ENCODE data around the gene FCN3. TPM values are rescaled to one million over a fixed set of nuclear protein-coding genes. Genes with fewer than 3 reads are reported as not detected.

The FCN3 gene
- polyA plus RNA-seq, 4 donors: 0.06 to 3.6 (median 1.3) TPM

GRCh38 chr1:27367160-27367650, 7.4 kb downstream of the FCN3 start:
- H3K4me1 ChIP-seq (ENCODE audit: control insufficient read depth in 3 of 3, insufficient read depth in 2 of 3, low read depth in 1 of 3, low read length in 2 of 3): peaks cover 0 to 18% (median 4%) of the 10 kb centered on the region in 3 donors
- DNase-seq: no peak
- no peak for FAIRE-seq

GRCh38 chr1:27366411-27367159, 8.0 kb downstream of the FCN3 start, which contains the start of gene MAP3K6:
Gene MAP3K6 (minus strand): TSS chr1:27366961. CDS start chr1:27366597, 364 bp downstream.
- FAIRE-seq (no peak), DNase-seq (peak; percentile 84 to 85)
- Histone ChIP-seq H3K4me3 (ENCODE audit: low read depth in 1 of 3, low read length in 3 of 3) (peak within 1 kb of the TSS; percentile 53 to 67 (median 55)), H3K27me3 (ENCODE audit: control insufficient read depth in 3 of 3, insufficient read depth in 3 of 3, low read length in 3 of 3) (no peaks in the 10 kb centered on the region), H3K36me3 (ENCODE audit: control insufficient read depth in 3 of 3, insufficient read depth in 2 of 3, low read depth in 1 of 3, low read length in 3 of 3) (peaks cover 0 to 16% (median 0%) of the 10 kb centered on the region in 3 donors), H3K27ac (ENCODE audit: low read depth in 1 of 3, low read length in 2 of 3) (peak within 1 kb of the TSS; percentile 53 to 90 (median 89)), H3K4me1 (ENCODE audit: control insufficient read depth in 3 of 3, insufficient read depth in 2 of 3, low read depth in 1 of 3, low read length in 2 of 3) (peaks cover 0 to 18% (median 4%) of the 10 kb centered on the region in 3 donors), H3K9me3 (ENCODE audit: control insufficient read depth in 2 of 2, insufficient read depth in 1 of 2, low read depth in 1 of 2, low read length in 1 of 2) (no peaks in the 10 kb centered on the region)
- WGBS, 3 donors: 1 to 2% (median 1%) methylated on average over 59 to 67 of the region's 67 CpGs

More at GRCh38 chr1:27367160-27367650, 7.4 kb downstream of the FCN3 start:
- Histone ChIP-seq H3K27me3 (ENCODE audit: control insufficient read depth in 3 of 3, insufficient read depth in 3 of 3, low read length in 3 of 3) (no peaks in the 10 kb centered on the region), H3K36me3 (ENCODE audit: control insufficient read depth in 3 of 3, insufficient read depth in 2 of 3, low read depth in 1 of 3, low read length in 3 of 3) (peaks cover 0 to 14% (median 0%) of the 10 kb centered on the region in 3 donors), H3K9me3 (ENCODE audit: control insufficient read depth in 2 of 2, insufficient read depth in 1 of 2, low read depth in 1 of 2, low read length in 1 of 2) (no peaks in the 10 kb centered on the region), H3K27ac (ENCODE audit: low read depth in 1 of 3, low read length in 2 of 3) (peak overlapping the region; percentile 22 to 89 (median 59)), H3K4me3 (ENCODE audit: low read depth in 1 of 3, low read length in 3 of 3) (peak overlapping the region in 1 of 3 donors; percentile 43)
- 40 to 54% (median 46%) methylated on average over 8 of the region's 8 CpGs for WGBS, 3 donors

GRCh38 chr1:27366113-27366410, 8.6 kb downstream of the FCN3 start:
- DNase-seq (peak; percentile 53 to 84), FAIRE-seq (no peak)
- peaks cover 0 to 2% (median 0%) of the 10 kb centered on the region in 3 donors for H3K27me3 ChIP-seq (ENCODE audit: control insufficient read depth in 3 of 3, insufficient read depth in 3 of 3, low read length in 3 of 3)
- no peaks in the 10 kb centered on the region for H3K9me3 ChIP-seq (ENCODE audit: control insufficient read depth in 2 of 2, insufficient read depth in 1 of 2, low read depth in 1 of 2, low read length in 1 of 2)
- H3K4me3 ChIP-seq (ENCODE audit: low read depth in 1 of 3, low read length in 3 of 3): peak overlapping the region; percentile 53 to 67 (median 55)
- H3K27ac ChIP-seq (ENCODE audit: low read depth in 1 of 3, low read length in 2 of 3): peak overlapping the region in 2 of 3 donors; percentile 89 to 90
- peaks cover 0 to 18% (median 4%) of the 10 kb centered on the region in 3 donors for H3K4me1 ChIP-seq (ENCODE audit: control insufficient read depth in 3 of 3, insufficient read depth in 2 of 3, low read depth in 1 of 3, low read length in 2 of 3)
- H3K36me3 ChIP-seq (ENCODE audit: control insufficient read depth in 3 of 3, insufficient read depth in 2 of 3, low read depth in 1 of 3, low read length in 3 of 3): peaks cover 0 to 16% (median 0%) of the 10 kb centered on the region in 3 donors
- 0 to 1% (median 0%) methylated on average over 21 to 30 of the region's 30 CpGs for WGBS, 3 donors

GRCh38 chr1:27365372-27366112, 9.1 kb downstream of the FCN3 start:
- peaks cover 0 to 8% (median 0%) of the 10 kb centered on the region in 3 donors for H3K27me3 ChIP-seq (ENCODE audit: control insufficient read depth in 3 of 3, insufficient read depth in 3 of 3, low read length in 3 of 3)
- WGBS, 3 donors: 2 to 4% (median 3%) methylated on average over 40 of the region's 40 CpGs
- DNase-seq: peak; percentile 82 to 89
- H3K9me3 ChIP-seq (ENCODE audit: control insufficient read depth in 2 of 2, insufficient read depth in 1 of 2, low read depth in 1 of 2, low read length in 1 of 2): no peaks in the 10 kb centered on the region
- H3K36me3 ChIP-seq (ENCODE audit: control insufficient read depth in 3 of 3, insufficient read depth in 2 of 3, low read depth in 1 of 3, low read length in 3 of 3): peaks cover 0 to 16% (median 0%) of the 10 kb centered on the region in 3 donors
- H3K4me3 ChIP-seq (ENCODE audit: low read depth in 1 of 3, low read length in 3 of 3): peak overlapping the region; percentile 53 to 67 (median 55)
- peak overlapping the region in 2 of 3 donors; percentile 89 to 90 for H3K27ac ChIP-seq (ENCODE audit: low read depth in 1 of 3, low read length in 2 of 3)
- FAIRE-seq: no peak
- peaks cover 0 to 18% (median 4%) of the 10 kb centered on the region in 3 donors for H3K4me1 ChIP-seq (ENCODE audit: control insufficient read depth in 3 of 3, insufficient read depth in 2 of 3, low read depth in 1 of 3, low read length in 2 of 3)

- WGBS, 3 donors: 75 to 77% (median 75%) methylated on average over 11 of the region's 11 CpGs
- DNase-seq: no peak
- Histone ChIP-seq H3K27ac (ENCODE audit: low read depth in 1 of 3, low read length in 2 of 3) (peak overlapping the region in 2 of 3 donors; percentile 84 to 90), H3K4me3 (ENCODE audit: low read depth in 1 of 3, low read length in 3 of 3) (peak overlapping the region in 1 of 3 donors; percentile 53), H3K4me1 (ENCODE audit: control insufficient read depth in 3 of 3, insufficient read depth in 2 of 3, low read depth in 1 of 3, low read length in 2 of 3) (peaks cover 0 to 22% (median 4%) of the 10 kb centered on the region in 3 donors), H3K27me3 (ENCODE audit: control insufficient read depth in 3 of 3, insufficient read depth in 3 of 3, low read length in 3 of 3) (peaks cover 0 to 12% (median 0%) of the 10 kb centered on the region in 3 donors), H3K36me3 (ENCODE audit: control insufficient read depth in 3 of 3, insufficient read depth in 2 of 3, low read depth in 1 of 3, low read length in 3 of 3) (peaks cover 0 to 16% (median 0%) of the 10 kb centered on the region in 3 donors), H3K9me3 (ENCODE audit: control insufficient read depth in 2 of 2, insufficient read depth in 1 of 2, low read depth in 1 of 2, low read length in 1 of 2) (no peaks in the 10 kb centered on the region)
- no peak for FAIRE-seq
Observed at GRCh38 chr1:27364696-27365371, 9.8 kb downstream of the FCN3 start.

GRCh38 chr1:27363766-27364695, 10.6 kb downstream of the FCN3 start:
- no peak overlapping the region for H3K27ac ChIP-seq (ENCODE audit: low read depth in 1 of 3, low read length in 2 of 3)
- H3K27me3 ChIP-seq (ENCODE audit: control insufficient read depth in 3 of 3, insufficient read depth in 3 of 3, low read length in 3 of 3): peaks cover 0 to 20% (median 0%) of the 10 kb centered on the region in 3 donors
- 88 to 89% (median 89%) methylated on average over 26 of the region's 26 CpGs for WGBS, 3 donors
- H3K36me3 ChIP-seq (ENCODE audit: control insufficient read depth in 3 of 3, insufficient read depth in 2 of 3, low read depth in 1 of 3, low read length in 3 of 3): peaks cover 0 to 16% (median 0%) of the 10 kb centered on the region in 3 donors
- H3K9me3 ChIP-seq (ENCODE audit: control insufficient read depth in 2 of 2, insufficient read depth in 1 of 2, low read depth in 1 of 2, low read length in 1 of 2): no peaks in the 10 kb centered on the region
- no peak for DNase-seq
- H3K4me1 ChIP-seq (ENCODE audit: control insufficient read depth in 3 of 3, insufficient read depth in 2 of 3, low read depth in 1 of 3, low read length in 2 of 3): peaks cover 0 to 26% (median 4%) of the 10 kb centered on the region in 3 donors
- H3K4me3 ChIP-seq (ENCODE audit: low read depth in 1 of 3, low read length in 3 of 3): no peak overlapping the region
- no peak for FAIRE-seq

- no peak overlapping the region for H3K4me3 ChIP-seq (ENCODE audit: low read depth in 1 of 3, low read length in 3 of 3)
- no peaks in the 10 kb centered on the region for H3K9me3 ChIP-seq (ENCODE audit: control insufficient read depth in 2 of 2, insufficient read depth in 1 of 2, low read depth in 1 of 2, low read length in 1 of 2)
- no peak overlapping the region for H3K27ac ChIP-seq (ENCODE audit: low read depth in 1 of 3, low read length in 2 of 3)
- peaks cover 0 to 31% (median 4%) of the 10 kb centered on the region in 3 donors for H3K4me1 ChIP-seq (ENCODE audit: control insufficient read depth in 3 of 3, insufficient read depth in 2 of 3, low read depth in 1 of 3, low read length in 2 of 3)
- no peak for DNase-seq
- no peak for FAIRE-seq
- peaks cover 0 to 16% (median 3%) of the 10 kb centered on the region in 3 donors for H3K36me3 ChIP-seq (ENCODE audit: control insufficient read depth in 3 of 3, insufficient read depth in 2 of 3, low read depth in 1 of 3, low read length in 3 of 3)
- H3K27me3 ChIP-seq (ENCODE audit: control insufficient read depth in 3 of 3, insufficient read depth in 3 of 3, low read length in 3 of 3): peaks cover 0 to 35% (median 0%) of the 10 kb centered on the region in 3 donors
- 89 to 94% (median 90%) methylated on average over 8 of the region's 8 CpGs for WGBS, 3 donors
Observed at GRCh38 chr1:27361553-27361952, 13.1 kb downstream of the FCN3 start.
